Esophagus squamous epithelium (tissue), 4 donors: ENCODE measurements around the gene CACFD1.

ENCODE experiments used
- CTCF ChIP-seq, 6 experiments: fragments of 450-650 bp in 4 of 6; fragments of 200-600 bp in 2 of 6; sonication (generic) in 2 of 6; IDR thresholded peaks; one replicate each; pipeline ENCODE4 v1.5.1; 2016 to 2019; ENCODE audit warnings: antibody characterized with exemption in 6 of 6, mild to moderate bottlenecking in 4 of 6, moderate library complexity in 4 of 6
- POLR2A ChIP-seq, 4 donors: fragments of 450-650 bp; IDR thresholded peaks; one replicate each; pipeline ENCODE4 v1.6.1; 2017; ENCODE audit warnings: antibody characterized with exemption in 4 of 4, mild to moderate bottlenecking in 4 of 4, moderate library complexity in 3 of 4

GRCh38 chr9:133470988-133471387 is 11.2 kb downstream of the CACFD1 start:
- no peak for TF ChIP-seq CTCF (IDR thresholded peaks at IDR 0.05)
- no peak for TF ChIP-seq POLR2A (IDR thresholded peaks at IDR 0.05)
